T-cell (primary cell): ENCODE measurements around the gene CLIC4. TPM values are rescaled to one million over a fixed set of nuclear protein-coding genes. Genes with fewer than 3 reads are reported as not detected.
"Not testable (repeated sequence)": the region's sequence is repeated elsewhere in the genome, so short reads cannot be mapped to it uniquely, and the experiment has no call there.

Experiments used
- ATAC-seq, 4 experiments: fragments of 200-7000 bp in 3 of 4; fragments of 150-1000 bp in 1 of 4; cut with Tn5 transposase; replicated peaks in 1 of 4; 1 replicate in 3 of 4; 2 replicates in 1 of 4; pipeline ENCODE4 v1.10.0; 2021; ENCODE audit warnings: moderate library complexity in 3 of 4, mild to moderate bottlenecking in 2 of 4, moderate number of reproducible peaks in 1 of 4
- CTCF ChIA-PET, 2 donors: fragments of 300-600 bp; sonication (Branson Sonifier 250); formaldehyde crosslinking; loops; one replicate each; lab custom pipeline; 2022; ENCODE audit warnings: antibody characterized with exemption in 2 of 2; lab: Charles Lee
- POLR2A ChIA-PET, 2 donors: fragments of 300-600 bp; sonication (Branson Sonifier 250); formaldehyde crosslinking; loops; one replicate each; lab custom pipeline; 2022; ENCODE audit warnings: antibody characterized with exemption in 2 of 2; lab: Charles Lee
- DNase-seq, 35 experiments: peaks; one replicate each; pipeline versions ENCODE4 v3.0.0 to v3.0.0-alpha.2; 2013 to 2023
- H3K27ac ChIP-seq: one replicate; pipeline ENCODE4 v1.5.1; 2013; ENCODE audit warnings: low read length
- H3K27me3 ChIP-seq, 2 experiments: replicated peaks in 1 of 2; 1 replicate in 1 of 2; 2 replicates in 1 of 2; pipeline versions ENCODE4 v1.6.1 to v1.7.0; 2013; ENCODE audit warnings: low read length in 1 of 2, mixed read lengths in 1 of 2; ENCODE audit not compliant: control insufficient read depth in 2 of 2, insufficient read depth in 2 of 2; ENCODE audit errors: extremely low read depth in 1 of 2
- H3K36me3 ChIP-seq, 2 donors: 1 replicate in 1 of 2; 2 replicates in 1 of 2; pipeline versions ENCODE4 v1.6.1 to v1.7.0; 2013; ENCODE audit warnings: low read length in 1 of 2; ENCODE audit not compliant: control insufficient read depth in 2 of 2, insufficient read depth in 1 of 2; ENCODE audit errors: extremely low read depth in 1 of 2
- H3K4me1 ChIP-seq, 2 experiments: 1 replicate in 1 of 2; 2 replicates in 1 of 2; pipeline versions ENCODE4 v1.6.1 to v1.7.0; 2013; ENCODE audit warnings: low read length in 2 of 2, mixed read lengths in 1 of 2; ENCODE audit not compliant: insufficient read depth in 2 of 2, control insufficient read depth in 1 of 2; ENCODE audit errors: extremely low read depth in 1 of 2
- H3K4me3 ChIP-seq, 2 donors: 1 replicate in 1 of 2; 2 replicates in 1 of 2; pipeline versions ENCODE4 v1.5.1 to v1.7.0; 2013; ENCODE audit warnings: mild to moderate bottlenecking in 2 of 2, low read length in 1 of 2, moderate library complexity in 1 of 2; ENCODE audit not compliant: control insufficient read depth in 1 of 2; ENCODE audit errors: extremely low read depth in 1 of 2
- H3K9me3 ChIP-seq: 2 replicates; pipeline ENCODE4 v1.7.0; 2013
- H3K27ac Mint-ChIP-seq, 2 donors: one replicate each; pipeline ENCODE4 v1.8.0; 2020 to 2021; ENCODE audit warnings: mild to moderate bottlenecking in 2 of 2, mixed read lengths in 2 of 2
- H3K27me3 Mint-ChIP-seq, 2 donors: one replicate each; pipeline ENCODE4 v1.8.0; 2021 to 2022; ENCODE audit warnings: mixed read lengths in 2 of 2
- H3K36me3 Mint-ChIP-seq: one replicate; pipeline ENCODE4 v1.8.0; 2021; ENCODE audit warnings: mixed read lengths
- H3K4me1 Mint-ChIP-seq, 3 donors: one replicate each; pipeline ENCODE4 v1.8.0; 2020 to 2022; ENCODE audit warnings: mixed read lengths in 3 of 3, mild to moderate bottlenecking in 1 of 3
- H3K4me3 Mint-ChIP-seq, 3 donors: one replicate each; pipeline ENCODE4 v1.8.0; 2020 to 2022; ENCODE audit warnings: mild to moderate bottlenecking in 3 of 3, mixed read lengths in 3 of 3, moderate library complexity in 3 of 3
- H3K9me3 Mint-ChIP-seq, 3 donors: one replicate each; pipeline ENCODE4 v1.8.0; 2020 to 2022; ENCODE audit warnings: mixed read lengths in 3 of 3
- WGBS: methylation state at CpG from one replicate; pipeline ENCODE4 v1.1.5; 2013; ENCODE audit warnings: missing lambda C conversion rate; ENCODE audit not compliant: insufficient coverage; 5-methylcytosine and 5-hydroxymethylcytosine counted together
- total RNA-seq, 35 experiments: library from RNA in 6 of 35; stranded (reverse) in 6 of 35; fragments of 120-200 nt in 1 of 35; gene quantifications; one replicate each; pipeline versions ENCODE4 v1.2.1 to v1.2.4 and lab custom pipeline; 2013 to 2026

The CLIC4 gene
- total RNA-seq, 5 donors from 2014 or later (not counting 1 experiment from before 2014, with no cell fraction given), result 0.75 to 9.1 (median 5.5) TPM

DNA sequence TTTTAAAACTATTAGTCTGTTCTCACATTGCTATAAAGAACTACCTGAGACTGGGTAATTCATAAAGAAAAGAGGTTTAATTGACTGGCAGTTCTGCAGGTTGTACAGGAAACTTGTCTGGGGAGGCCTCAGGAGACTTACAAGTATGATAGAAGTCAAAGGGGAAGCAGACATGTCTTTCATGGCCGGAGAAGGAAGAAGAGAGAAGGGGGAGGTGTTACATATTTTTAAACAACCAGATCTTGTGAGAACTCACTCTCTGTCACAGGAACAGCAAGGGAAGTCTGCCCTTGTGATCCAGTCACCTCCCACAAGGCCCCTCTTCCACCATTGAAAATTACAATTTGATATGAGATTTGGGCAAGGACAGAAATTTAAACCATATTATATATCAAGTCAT lies 55.9 kb downstream of the CLIC4 start:
- Mint-ChIP-seq H3K27ac (no peak overlapping the region), H3K4me1 (peaks cover 0 to 6% (median 5%) of the 10 kb centered on the region in 3 donors), H3K4me3 (no peak overlapping the region), H3K36me3 (no peaks in the 10 kb centered on the region), H3K9me3 (no peaks in the 10 kb centered on the region), H3K27me3 (no peaks in the 10 kb centered on the region)
- peaks cover 0 to 4% of the 10 kb centered on the region in 2 experiments for H3K4me1 ChIP-seq
- no peak for DNase-seq
- H3K36me3 ChIP-seq, result no peaks in the 10 kb centered on the region
- ChIA-PET POLR2A (no interaction called here), CTCF (no interaction called here)
- WGBS, result no CpG with 5 or more reads among the region's 1 CpG
- no peak overlapping the region for H3K27ac ChIP-seq
- no peaks in the 10 kb centered on the region for H3K9me3 ChIP-seq
- no peak overlapping the region for H3K4me3 ChIP-seq
- peaks cover 0 to 2% of the 10 kb centered on the region in 2 experiments for H3K27me3 ChIP-seq
- ATAC-seq, result no peak

DNA sequence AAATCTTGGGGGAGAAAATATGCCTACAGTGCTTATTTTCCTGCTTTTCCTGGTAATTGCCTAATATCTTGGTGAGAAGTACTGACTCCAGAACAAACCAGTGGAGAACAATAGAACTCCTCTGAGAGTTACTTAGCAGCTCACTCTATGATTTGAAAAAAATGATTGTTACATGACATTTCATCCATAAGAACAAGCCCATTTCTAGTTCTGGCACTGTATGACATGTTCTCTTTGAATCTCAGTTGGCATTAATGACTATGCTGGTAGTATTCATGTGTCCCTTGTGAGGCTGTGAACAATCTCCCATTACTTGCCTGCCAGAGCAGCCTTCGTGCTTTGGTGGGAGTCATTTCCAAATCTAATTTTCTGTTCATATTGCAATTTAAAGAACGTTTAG lies 58.0 kb downstream of the CLIC4 start:
- no peaks in the 10 kb centered on the region for H3K36me3 ChIP-seq
- Mint-ChIP-seq H3K4me1 (peaks cover 0 to 6% (median 5%) of the 10 kb centered on the region in 3 donors), H3K27me3 (no peaks in the 10 kb centered on the region), H3K4me3 (no peak overlapping the region), H3K9me3 (no peaks in the 10 kb centered on the region), H3K27ac (no peak overlapping the region), H3K36me3 (no peaks in the 10 kb centered on the region)
- H3K4me1 ChIP-seq, result peaks cover 0 to 4% of the 10 kb centered on the region in 2 experiments
- no peaks in the 10 kb centered on the region for H3K9me3 ChIP-seq
- WGBS, result no CpG with 5 or more reads among the region's 2 CpGs
- H3K27ac ChIP-seq, result no peak overlapping the region
- no peaks in the 10 kb centered on the region for H3K27me3 ChIP-seq
- CTCF ChIA-PET, result no interaction called here
- H3K4me3 ChIP-seq, result no peak overlapping the region
- ATAC-seq (no peak), DNase-seq (no peak)
- POLR2A ChIA-PET, result no interaction called here

DNA sequence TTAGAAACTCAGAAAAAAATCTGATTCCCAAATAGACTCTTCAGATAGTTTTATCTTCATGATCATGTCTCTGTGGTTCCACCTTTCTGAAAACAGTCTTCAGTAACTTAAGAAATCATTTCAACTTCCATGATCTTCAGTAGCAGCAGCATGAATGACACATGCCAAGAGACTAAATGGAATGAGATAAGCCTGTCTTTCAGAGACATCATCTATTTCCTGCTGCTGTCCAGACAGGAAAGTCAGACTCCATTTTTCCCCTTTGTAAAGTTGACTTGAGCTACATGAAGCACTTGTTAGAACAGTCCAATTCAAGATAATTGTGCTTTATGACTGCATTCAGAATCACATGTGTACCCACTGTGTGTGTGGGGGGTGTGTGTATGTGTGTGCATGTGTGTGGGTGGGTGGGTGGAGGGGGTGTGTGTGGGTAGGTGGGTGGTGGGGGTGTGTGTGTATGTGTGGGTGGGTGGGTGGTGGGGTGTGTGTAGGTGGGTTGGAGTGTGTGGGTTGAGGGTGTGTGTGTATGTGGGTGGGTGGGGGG lies 58.8 kb downstream of the CLIC4 start:
- Histone ChIP-seq H3K27ac (no peak overlapping the region), H3K4me1 (peaks cover 0 to 4% of the 10 kb centered on the region in 2 experiments), H3K36me3 (no peaks in the 10 kb centered on the region), H3K27me3 (no peaks in the 10 kb centered on the region), H3K9me3 (no peaks in the 10 kb centered on the region), H3K4me3 (no peak overlapping the region)
- no peak for ATAC-seq
- CTCF ChIA-PET, result no interaction called here
- Mint-ChIP-seq H3K4me1 (peaks cover 0 to 6% (median 5%) of the 10 kb centered on the region in 3 donors), H3K4me3 (no peak overlapping the region), H3K27me3 (no peaks in the 10 kb centered on the region), H3K9me3 (no peaks in the 10 kb centered on the region), H3K36me3 (no peaks in the 10 kb centered on the region), H3K27ac (no peak overlapping the region)
- DNase-seq, result no peak
- POLR2A ChIA-PET, result interaction anchor here in 1 of 2 donors (0.7 kb wide), 1 partner anchor 428 kb away, joined by 3 read pairs; the partner anchor contains the start of gene SYF2

DNA sequence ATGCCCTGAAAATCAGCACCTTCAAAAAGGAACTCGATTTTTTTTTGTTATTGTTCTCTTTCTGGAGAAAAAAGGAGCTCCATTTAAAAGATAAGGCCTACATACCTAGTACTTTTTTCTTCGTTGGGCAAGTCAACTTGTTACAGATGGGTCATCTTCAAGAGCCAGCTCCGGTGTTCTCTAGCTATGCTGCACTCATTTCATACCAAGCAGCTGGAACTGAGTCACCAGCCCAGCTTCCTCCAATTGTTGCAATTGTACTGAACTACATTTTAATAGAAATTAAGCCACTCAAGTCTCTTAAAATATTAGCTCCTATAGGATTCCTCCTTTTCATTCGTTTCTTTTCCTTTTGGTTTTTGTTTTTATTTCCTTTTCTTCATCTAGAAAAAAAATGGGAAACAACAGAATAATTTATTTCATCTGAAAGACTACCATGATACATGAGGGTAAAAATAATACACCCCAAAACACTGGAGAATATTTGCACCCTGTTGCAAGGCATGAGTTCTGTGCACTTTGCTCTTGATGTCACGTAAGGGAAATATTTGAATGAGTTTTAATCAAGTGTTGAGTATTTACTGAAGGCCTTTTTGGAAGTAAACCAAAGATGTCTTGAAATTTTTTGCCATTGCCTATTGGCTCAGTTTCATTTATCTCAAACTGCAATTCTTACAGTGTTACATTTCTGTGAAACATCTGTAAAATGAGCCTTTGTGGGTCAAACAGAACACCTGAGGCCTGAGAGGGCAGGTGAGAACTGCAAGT lies 60.5 kb downstream of the CLIC4 start:
- Histone ChIP-seq H3K27ac (no peak overlapping the region), H3K4me3 (no peak overlapping the region)
- WGBS, result 88% methylated on average over 2 of the region's 5 CpGs

DNA sequence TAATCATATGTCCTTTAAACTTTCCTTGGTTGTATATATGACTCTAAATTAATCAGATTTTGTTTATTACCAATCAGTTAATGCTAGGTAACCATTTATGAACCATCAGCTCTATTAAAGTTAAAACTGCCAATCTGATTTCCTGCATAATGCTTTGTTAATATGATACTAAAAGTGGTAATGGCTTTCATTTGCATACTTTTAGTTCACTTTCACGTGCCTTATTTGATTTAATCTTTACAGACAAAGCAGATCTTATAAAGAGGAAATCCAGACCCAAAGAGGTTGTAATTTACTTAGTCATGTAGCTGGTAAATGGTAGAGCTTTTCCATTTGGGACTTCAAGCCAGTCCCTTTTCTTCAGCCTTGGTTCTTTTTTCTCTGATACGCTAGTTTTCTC lies 61.3 kb downstream of the CLIC4 start:
- Histone ChIP-seq H3K4me1 (peaks cover 0 to 4% of the 10 kb centered on the region in 2 experiments), H3K4me3 (no peak overlapping the region), H3K36me3 (no peaks in the 10 kb centered on the region), H3K27me3 (peaks cover 0 to 2% of the 10 kb centered on the region in 2 experiments), H3K27ac (no peak overlapping the region), H3K9me3 (no peaks in the 10 kb centered on the region)
- no peak for DNase-seq
- no peak overlapping the region for H3K27ac Mint-ChIP-seq
- no peak for ATAC-seq
- CTCF ChIA-PET, result interaction anchor here in 1 of 2 donors (1.0 kb wide), 1 partner anchor 24 kb away, joined by 3 read pairs; no protein-coding TSS in a partner anchor
- no peaks in the 10 kb centered on the region for H3K36me3 Mint-ChIP-seq
- no peak overlapping the region for H3K4me3 Mint-ChIP-seq
- POLR2A ChIA-PET, result interaction anchor here in 1 of 2 donors (0.6 kb wide), 1 partner anchor 1059 kb away, joined by 8 read pairs; no protein-coding TSS in a partner anchor
- no CpG with 5 or more reads among the region's 2 CpGs for WGBS
- H3K4me1 Mint-ChIP-seq, result peaks cover 0 to 5% (median 3%) of the 10 kb centered on the region in 3 donors
- H3K27me3 Mint-ChIP-seq, result no peaks in the 10 kb centered on the region
- H3K9me3 Mint-ChIP-seq, result no peaks in the 10 kb centered on the region

More for the DNA sequence above, 60.5 kb downstream of the CLIC4 start:
- H3K4me1 Mint-ChIP-seq, result peaks cover 0 to 6% (median 5%) of the 10 kb centered on the region in 3 donors
- no peak overlapping the region for H3K27ac Mint-ChIP-seq
- DNase-seq, result no peak
- H3K4me3 Mint-ChIP-seq, result no peak overlapping the region
- ATAC-seq, result no peak
- Histone ChIP-seq H3K9me3 (no peaks in the 10 kb centered on the region), H3K36me3 (no peaks in the 10 kb centered on the region), H3K27me3 (peaks cover 0 to 2% of the 10 kb centered on the region in 2 experiments), H3K4me1 (peaks cover 0 to 4% of the 10 kb centered on the region in 2 experiments)
- H3K9me3 Mint-ChIP-seq, result no peaks in the 10 kb centered on the region
- H3K36me3 Mint-ChIP-seq, result no peaks in the 10 kb centered on the region
- H3K27me3 Mint-ChIP-seq, result no peaks in the 10 kb centered on the region
- CTCF ChIA-PET, result interaction anchor here in 1 of 2 donors (0.5 to 0.6 kb wide), 3 partner anchors 9 to 423 kb away, joined by 3 to 8 read pairs (median 7); no protein-coding TSS in a partner anchor
- POLR2A ChIA-PET, result no interaction called here

DNA sequence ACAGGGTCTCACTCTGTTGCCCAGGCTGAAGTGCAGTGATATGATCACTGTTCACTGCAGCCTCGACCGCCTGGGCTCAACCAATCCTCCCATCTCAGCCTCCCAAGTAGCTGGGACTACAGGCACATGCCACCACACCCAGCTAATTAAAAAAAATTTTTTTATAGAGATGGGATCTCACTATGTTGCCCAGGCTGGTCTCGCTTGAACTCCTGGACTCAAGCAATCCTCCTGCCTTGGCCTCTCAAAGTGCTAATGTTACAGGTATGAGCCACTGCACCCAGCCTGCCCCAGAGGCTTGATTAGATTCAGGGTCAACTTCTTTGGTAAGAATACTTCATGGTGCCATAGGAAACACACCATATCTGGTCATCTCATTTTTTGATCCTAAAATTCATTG lies 66.2 kb downstream of the CLIC4 start:
- CTCF ChIA-PET, H3K27ac ChIP-seq, H3K27ac Mint-ChIP-seq, H3K4me3 Mint-ChIP-seq, POLR2A ChIA-PET, H3K4me1 ChIP-seq, ATAC-seq, H3K36me3 ChIP-seq, DNase-seq, H3K27me3 ChIP-seq, H3K36me3 Mint-ChIP-seq, H3K4me1 Mint-ChIP-seq, H3K9me3 ChIP-seq, H3K9me3 Mint-ChIP-seq, H3K27me3 Mint-ChIP-seq, H3K4me3 ChIP-seq: not testable (repeated sequence)
- 80% methylated on average over 1 of the region's 3 CpGs for WGBS
